Astrocyte (in vitro differentiated cells and primary cell): ENCODE measurements around the gene WDR64. TPM values are rescaled to one million over a fixed set of nuclear protein-coding genes. Genes with fewer than 3 reads are reported as not detected.

Source experiments
- DNase-seq: peaks from one replicate; pipeline ENCODE4 v3.0.0-alpha.2; 2010; ENCODE audit warnings: low read depth
- FAIRE-seq: peaks from 2 replicates; lab custom pipeline; 2011; peaks lifted over from hg19 to GRCh38; lab: Jason Lieb, UNC
- H2AFZ ChIP-seq: 2 replicates; pipeline ENCODE4 v1.6.0; 2012; ENCODE audit warnings: low read depth, low read length, inconsistent platforms
- H3K27ac ChIP-seq: 2 replicates; pipeline ENCODE4 v1.5.1; 2011; ENCODE audit warnings: low read depth, low read length, inconsistent platforms
- H3K27me3 ChIP-seq: 2 replicates; pipeline ENCODE4 v1.6.0; 2011; ENCODE audit warnings: low read length, inconsistent platforms; ENCODE audit not compliant: insufficient read depth
- H3K36me3 ChIP-seq: 2 replicates; pipeline ENCODE4 v1.5.1; 2011; ENCODE audit warnings: low read length, inconsistent platforms; ENCODE audit not compliant: insufficient read depth
- H3K4me1 ChIP-seq: 2 replicates; pipeline ENCODE4 v1.5.1; 2011; ENCODE audit warnings: low read length, inconsistent platforms; ENCODE audit not compliant: insufficient read depth
- H3K4me2 ChIP-seq: 2 replicates; pipeline ENCODE4 v1.6.0; 2012; ENCODE audit warnings: low read length, inconsistent platforms
- H3K4me3 ChIP-seq: 2 replicates; pipeline ENCODE4 v1.5.1; 2011; ENCODE audit warnings: low read depth, mild to moderate bottlenecking, low read length, inconsistent platforms; ENCODE audit not compliant: insufficient read depth
- H3K79me2 ChIP-seq: 2 replicates; pipeline ENCODE4 v1.6.0; 2012; ENCODE audit warnings: mild to moderate bottlenecking, low read length, inconsistent platforms; ENCODE audit not compliant: insufficient read depth
- H3K9ac ChIP-seq: 2 replicates; pipeline ENCODE4 v1.6.0; 2012; ENCODE audit warnings: mild to moderate bottlenecking, low read length, inconsistent platforms
- H3K9me3 ChIP-seq: 2 replicates; pipeline ENCODE4 v1.5.1; 2012; ENCODE audit warnings: low read depth, mild to moderate bottlenecking, low read length, inconsistent platforms; ENCODE audit not compliant: insufficient read depth
- H4K20me1 ChIP-seq: 2 replicates; pipeline ENCODE4 v1.6.0; 2012; ENCODE audit warnings: low read length, inconsistent platforms; ENCODE audit not compliant: insufficient read depth
- H3K27ac Mint-ChIP-seq: one replicate; pipeline ENCODE4 v1.8.0; 2021; ENCODE audit warnings: mild to moderate bottlenecking, mixed read lengths; ENCODE audit not compliant: unreplicated experiment
- H3K27me3 Mint-ChIP-seq: one replicate; pipeline ENCODE4 v1.8.0; 2021; ENCODE audit warnings: low read depth, mixed read lengths; ENCODE audit not compliant: unreplicated experiment
- H3K36me3 Mint-ChIP-seq: one replicate; pipeline ENCODE4 v1.8.0; 2021; ENCODE audit warnings: low read depth, mixed read lengths; ENCODE audit not compliant: unreplicated experiment
- H3K4me1 Mint-ChIP-seq: one replicate; pipeline ENCODE4 v1.8.0; 2021; ENCODE audit warnings: low read depth, mixed read lengths; ENCODE audit not compliant: unreplicated experiment
- H3K4me3 Mint-ChIP-seq: one replicate; pipeline ENCODE4 v1.8.0; 2021; ENCODE audit warnings: mild to moderate bottlenecking, moderate library complexity, mixed read lengths; ENCODE audit not compliant: unreplicated experiment
- H3K9me3 Mint-ChIP-seq: one replicate; pipeline ENCODE4 v1.8.0; 2021; ENCODE audit warnings: mild to moderate bottlenecking, mixed read lengths; ENCODE audit not compliant: unreplicated experiment
- EZH2 ChIP-seq: IDR thresholded peaks from 2 replicates; pipeline ENCODE4 v1.6.1; 2012; ENCODE audit warnings: mild to moderate bottlenecking, low read length, inconsistent platforms; ENCODE audit not compliant: insufficient read depth
- total RNA-seq: library from RNA; stranded (reverse); gene quantifications from 2 replicates; pipeline ENCODE4 v1.2.1, GENCODE V29; 2021
- TF ChIP-seq, protein P1 (sequence below): IDR thresholded peaks from 2 replicates; pipeline ENCODE4 v1.5.1; 2011; ENCODE audit warnings: low read depth, mild to moderate bottlenecking, inconsistent platforms, low read length, moderate library complexity; ENCODE audit not compliant: insufficient read depth

WDR64 gene
- total RNA-seq, 1 donor from 2014 or later: not detected

DNA sequence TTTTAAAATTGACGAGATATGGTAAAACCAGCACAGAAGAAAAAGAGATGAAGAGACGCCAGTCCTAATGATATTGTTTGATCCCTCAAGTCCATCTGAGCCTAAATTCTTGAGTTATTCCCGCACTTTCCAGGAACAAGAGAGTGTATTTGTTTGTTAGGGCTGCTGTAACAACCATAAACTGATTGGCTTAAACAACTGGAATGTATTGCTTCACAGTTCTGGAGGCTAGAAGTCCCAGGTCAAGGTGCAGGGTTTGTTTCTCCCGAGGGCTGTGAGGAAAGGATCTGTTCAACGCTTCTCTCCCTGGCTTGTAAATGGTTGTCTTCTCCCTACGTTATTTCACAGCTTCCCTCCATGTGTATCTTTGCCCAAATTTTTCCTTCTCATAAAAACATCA is 188.1 kb downstream of the WDR64 start:
- Mint-ChIP-seq H3K27ac (no peak overlapping the region), H3K36me3 (no peaks in the 10 kb centered on the region), H3K4me3 (peak overlapping the region; percentile 11), H3K27me3 (no peaks in the 10 kb centered on the region), H3K4me1 (peaks cover 15% of the 10 kb centered on the region), H3K9me3 (no peaks in the 10 kb centered on the region)
- H3K4me1 ChIP-seq: peaks cover 3% of the 10 kb centered on the region
- no peaks in the 10 kb centered on the region for H3K9me3 ChIP-seq
- no peak for FAIRE-seq
- no peaks in the 10 kb centered on the region for H3K36me3 ChIP-seq
- TF ChIP-seq, protein P1, sequence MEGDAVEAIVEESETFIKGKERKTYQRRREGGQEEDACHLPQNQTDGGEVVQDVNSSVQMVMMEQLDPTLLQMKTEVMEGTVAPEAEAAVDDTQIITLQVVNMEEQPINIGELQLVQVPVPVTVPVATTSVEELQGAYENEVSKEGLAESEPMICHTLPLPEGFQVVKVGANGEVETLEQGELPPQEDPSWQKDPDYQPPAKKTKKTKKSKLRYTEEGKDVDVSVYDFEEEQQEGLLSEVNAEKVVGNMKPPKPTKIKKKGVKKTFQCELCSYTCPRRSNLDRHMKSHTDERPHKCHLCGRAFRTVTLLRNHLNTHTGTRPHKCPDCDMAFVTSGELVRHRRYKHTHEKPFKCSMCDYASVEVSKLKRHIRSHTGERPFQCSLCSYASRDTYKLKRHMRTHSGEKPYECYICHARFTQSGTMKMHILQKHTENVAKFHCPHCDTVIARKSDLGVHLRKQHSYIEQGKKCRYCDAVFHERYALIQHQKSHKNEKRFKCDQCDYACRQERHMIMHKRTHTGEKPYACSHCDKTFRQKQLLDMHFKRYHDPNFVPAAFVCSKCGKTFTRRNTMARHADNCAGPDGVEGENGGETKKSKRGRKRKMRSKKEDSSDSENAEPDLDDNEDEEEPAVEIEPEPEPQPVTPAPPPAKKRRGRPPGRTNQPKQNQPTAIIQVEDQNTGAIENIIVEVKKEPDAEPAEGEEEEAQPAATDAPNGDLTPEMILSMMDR: no peak
- no peak for TF ChIP-seq EZH2
- H3K27ac ChIP-seq: no peak overlapping the region
- no peak for DNase-seq
- H4K20me1 ChIP-seq: no peaks in the 10 kb centered on the region
- no peak overlapping the region for H2AFZ ChIP-seq
- no peak overlapping the region for H3K9ac ChIP-seq
- H3K4me3 ChIP-seq: no peak overlapping the region
- no peaks in the 10 kb centered on the region for H3K79me2 ChIP-seq
- no peak overlapping the region for H3K4me2 ChIP-seq
- no peaks in the 10 kb centered on the region for H3K27me3 ChIP-seq

DNA sequence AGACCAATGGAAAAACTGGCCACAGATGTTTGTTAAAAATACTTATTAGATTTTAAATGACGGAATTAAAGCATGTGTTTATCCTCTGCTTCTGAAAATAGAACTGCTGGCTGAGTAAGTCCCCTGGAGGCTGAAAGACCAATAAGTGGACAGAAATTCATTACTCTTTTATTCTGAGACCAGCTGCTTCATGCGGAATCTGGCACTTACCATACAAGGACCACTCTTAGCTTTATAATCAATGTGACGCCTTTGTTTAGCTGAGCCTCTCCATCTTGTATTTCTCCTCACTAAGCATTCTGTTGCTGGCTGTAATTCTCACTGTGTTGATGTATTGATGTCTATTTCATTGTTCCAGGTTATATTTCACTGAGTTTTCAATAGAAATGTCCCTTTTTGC is 189.6 kb downstream of the WDR64 start:
- no peak overlapping the region for H3K9ac ChIP-seq
- H3K27me3 ChIP-seq: no peaks in the 10 kb centered on the region
- H3K79me2 ChIP-seq: no peaks in the 10 kb centered on the region
- Mint-ChIP-seq H3K36me3 (no peaks in the 10 kb centered on the region), H3K27ac (no peak overlapping the region), H3K4me3 (no peak overlapping the region), H3K4me1 (peaks cover 15% of the 10 kb centered on the region), H3K27me3 (no peaks in the 10 kb centered on the region), H3K9me3 (no peaks in the 10 kb centered on the region)
- no peak overlapping the region for H3K4me2 ChIP-seq
- FAIRE-seq (no peak), DNase-seq (no peak)
- TF ChIP-seq EZH2: no peak
- no peaks in the 10 kb centered on the region for H3K36me3 ChIP-seq
- peaks cover 3% of the 10 kb centered on the region for H3K4me1 ChIP-seq
- no peak overlapping the region for H3K4me3 ChIP-seq
- H2AFZ ChIP-seq: no peak overlapping the region
- no peaks in the 10 kb centered on the region for H3K9me3 ChIP-seq
- no peak overlapping the region for H3K27ac ChIP-seq
- no peaks in the 10 kb centered on the region for H4K20me1 ChIP-seq

- no peak overlapping the region for H3K9ac ChIP-seq
- Mint-ChIP-seq H3K27me3 (no peaks in the 10 kb centered on the region), H3K4me3 (no peak overlapping the region), H3K9me3 (no peaks in the 10 kb centered on the region), H3K36me3 (no peaks in the 10 kb centered on the region), H3K27ac (peak overlapping the region; percentile 83), H3K4me1 (peaks cover 15% of the 10 kb centered on the region)
- H3K36me3 ChIP-seq: no peaks in the 10 kb centered on the region
- peak; percentile 64 for DNase-seq
- peak overlapping the region; percentile 44 for H3K27ac ChIP-seq
- peaks cover 6% of the 10 kb centered on the region for H3K4me1 ChIP-seq
- H3K9me3 ChIP-seq: no peaks in the 10 kb centered on the region
- no peaks in the 10 kb centered on the region for H4K20me1 ChIP-seq
- H3K4me3 ChIP-seq: no peak overlapping the region
- peak; percentile 77 for FAIRE-seq
- H3K27me3 ChIP-seq: no peaks in the 10 kb centered on the region
- no peak overlapping the region for H2AFZ ChIP-seq
- TF ChIP-seq, protein P1: no peak
- no peak for TF ChIP-seq EZH2
- H3K4me2 ChIP-seq: no peak overlapping the region
- H3K79me2 ChIP-seq: no peaks in the 10 kb centered on the region
These were observed 190.5 kb downstream of the WDR64 start for GRCh38 chr1:241842565-241842964.
